Measurements from ENCODE around the gene METTL26. TPM values are rescaled to one million over a fixed set of nuclear protein-coding genes. Genes with fewer than 3 reads are reported as not detected.

METTL26 gene
- polyA plus RNA-seq, 4 donors = 44.5 to 67.1 (median 45.4) TPM

DNA sequence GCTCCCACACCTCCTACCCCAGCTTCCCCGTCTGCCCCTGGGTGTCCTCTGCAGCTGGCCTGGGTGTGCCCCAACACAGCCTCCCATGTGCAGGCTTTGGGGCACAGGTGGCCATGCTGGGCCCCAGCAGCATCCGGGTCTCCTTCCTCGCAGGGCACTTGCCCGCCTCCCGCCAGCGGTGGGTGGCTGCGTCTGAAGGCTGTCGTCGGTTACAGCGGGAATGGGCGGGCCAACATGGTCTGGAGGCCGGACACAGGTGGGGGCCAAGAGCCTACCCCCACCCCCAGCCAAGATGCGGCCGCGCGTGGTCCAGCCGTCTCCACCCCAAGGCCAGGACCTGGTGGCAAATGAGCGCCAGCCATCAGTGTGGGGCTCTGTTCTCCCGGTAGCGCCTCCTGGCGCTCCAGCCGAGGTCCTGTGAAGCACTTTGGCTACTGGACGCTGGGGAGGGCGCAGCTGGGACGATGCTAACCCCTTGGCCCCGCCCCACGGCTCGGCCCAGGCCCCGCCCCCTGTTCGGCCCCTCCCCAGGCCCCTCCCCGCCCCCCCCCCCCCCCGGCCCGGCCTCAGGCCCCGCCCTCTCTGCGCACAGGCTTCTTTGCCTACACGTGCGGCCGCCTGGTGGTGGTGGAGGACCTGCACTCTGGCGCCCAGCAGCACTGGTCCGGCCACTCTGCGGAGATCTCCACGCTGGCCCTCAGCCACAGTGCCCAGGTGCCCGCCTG is 24.5 kb upstream of the METTL26 start:
- peak in 1 of 4 donors; percentile 44 for DNase-seq (ENCODE audit: low read depth in 4 of 4, low spot score in 3 of 4)

DNA sequence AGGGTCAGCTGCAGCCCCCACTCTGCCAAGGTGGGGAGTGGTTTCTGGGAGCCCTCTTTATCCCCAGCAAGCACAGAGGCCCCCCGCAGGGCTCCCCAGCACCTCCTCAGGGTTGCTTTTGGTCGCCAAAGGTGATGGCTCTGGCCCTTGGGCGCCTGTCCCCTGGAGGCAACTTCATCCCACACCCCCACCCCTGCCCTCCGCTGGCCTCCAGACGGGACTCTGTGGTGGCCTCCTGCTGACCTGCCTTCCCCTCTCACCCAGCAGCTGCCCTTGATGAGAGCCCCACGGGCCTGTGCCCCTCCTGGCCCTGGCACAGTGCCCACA is 24.0 kb upstream of the METTL26 start:
- no peak for DNase-seq (ENCODE audit: low read depth in 4 of 4, low spot score in 3 of 4)

- DNase-seq (ENCODE audit: low read depth in 4 of 4, low spot score in 3 of 4) = no peak
Measured at GRCh38 chr16:659618-660017, 23.5 kb upstream of the METTL26 start.

GRCh38 chr16:658679-659571 is 22.8 kb upstream of the METTL26 start:
- DNase-seq (ENCODE audit: low read depth in 4 of 4, low spot score in 3 of 4) = no peak

DNA sequence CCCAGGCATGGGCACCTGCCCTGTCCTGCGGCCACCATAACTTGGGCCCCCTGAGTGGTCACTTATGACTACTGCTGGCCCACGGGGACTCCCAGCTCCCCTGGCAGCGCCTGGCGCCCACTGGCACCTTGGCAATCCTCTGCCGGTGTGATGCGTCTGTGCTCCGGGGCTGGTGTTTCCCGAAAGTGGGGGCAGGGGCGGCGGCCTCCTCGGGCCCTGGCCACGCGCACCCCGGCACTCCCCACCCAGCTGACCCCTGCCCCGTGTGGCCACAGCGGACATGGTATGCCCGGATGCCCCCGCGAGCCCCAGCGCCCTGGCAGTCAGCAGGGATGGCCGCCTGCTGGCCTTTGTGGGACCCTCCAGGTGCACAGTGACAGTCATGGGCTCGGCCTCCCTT is 21.4 kb upstream of the METTL26 start:
- no peak for DNase-seq (ENCODE audit: low read depth in 4 of 4, low spot score in 3 of 4)

DNA sequence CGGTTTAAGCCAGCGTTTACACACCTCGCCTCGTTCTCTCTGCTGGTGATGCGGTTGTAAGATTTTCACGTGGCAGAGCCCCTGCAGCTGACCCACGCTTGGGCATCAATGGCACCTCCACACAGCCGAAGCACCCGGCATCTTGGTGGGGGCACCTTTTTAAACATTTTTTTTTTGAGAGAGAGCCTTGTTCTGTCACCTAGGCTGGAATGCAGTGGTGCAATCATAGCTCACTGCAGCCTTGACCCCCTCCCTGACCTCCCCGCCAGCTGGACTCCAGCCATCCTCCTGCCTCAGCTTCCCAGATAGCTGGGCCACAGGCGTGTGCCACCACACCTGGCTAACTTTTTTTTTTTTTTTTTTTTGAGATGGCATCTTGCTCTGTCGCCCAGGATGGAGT is 17.9 kb upstream of the METTL26 start:
- no peak for DNase-seq (ENCODE audit: low read depth in 4 of 4, low spot score in 3 of 4)

GRCh38 chr16:652454-653305 is 16.6 kb upstream of the METTL26 start:
- no peak for DNase-seq (ENCODE audit: low read depth in 4 of 4, low spot score in 3 of 4)

- no peak for DNase-seq (ENCODE audit: low read depth in 4 of 4, low spot score in 3 of 4)
Measured at GRCh38 chr16:651844-652243, 15.7 kb upstream of the METTL26 start.

DNA sequence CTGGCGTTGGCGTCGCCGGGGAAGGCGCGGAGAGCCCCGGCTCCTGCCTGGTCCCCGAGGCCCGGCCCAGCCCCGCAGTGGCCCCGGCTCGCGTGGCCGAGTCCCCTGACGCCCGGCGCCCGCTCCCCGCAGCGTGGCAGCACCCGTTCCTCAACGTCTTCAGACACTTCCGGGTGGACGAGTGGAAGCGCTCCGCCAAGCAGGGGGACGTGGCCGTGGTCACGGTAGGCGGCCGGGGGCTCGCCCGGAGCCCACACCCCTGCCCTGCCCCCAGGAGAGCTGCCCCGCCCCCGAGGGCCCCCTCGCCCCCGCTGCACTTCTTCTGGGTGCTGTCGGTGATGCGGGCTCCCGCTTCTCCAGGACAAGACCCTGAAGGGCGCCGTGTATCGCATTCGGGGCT is 13.5 kb upstream of the METTL26 start:
- no peak for DNase-seq (ENCODE audit: low read depth in 4 of 4, low spot score in 3 of 4)

GRCh38 chr16:648781-649589 is 12.9 kb upstream of the METTL26 start, which contains the start of gene WDR90:
TSS of gene WDR90 (plus strand) at chr16:649365. CDS start at chr16:649417, 52 bp downstream.
- peak; percentile 68 to 82 (median 78) for DNase-seq (ENCODE audit: low read depth in 4 of 4, low spot score in 3 of 4)

- DNase-seq (ENCODE audit: low read depth in 4 of 4, low spot score in 3 of 4) = no peak
Measured at GRCh38 chr16:648071-648780, 12.1 kb upstream of the METTL26 start.

- no peak for DNase-seq (ENCODE audit: low read depth in 4 of 4, low spot score in 3 of 4)
Measured at GRCh38 chr16:647173-647902, 11.2 kb upstream of the METTL26 start.

GRCh38 chr16:646679-647172 is 10.6 kb upstream of the METTL26 start:
- no peak for DNase-seq (ENCODE audit: low read depth in 4 of 4, low spot score in 3 of 4)

- DNase-seq (ENCODE audit: low read depth in 4 of 4, low spot score in 3 of 4) = no peak
Measured at GRCh38 chr16:645852-646678, 10.0 kb upstream of the METTL26 start.

DNA sequence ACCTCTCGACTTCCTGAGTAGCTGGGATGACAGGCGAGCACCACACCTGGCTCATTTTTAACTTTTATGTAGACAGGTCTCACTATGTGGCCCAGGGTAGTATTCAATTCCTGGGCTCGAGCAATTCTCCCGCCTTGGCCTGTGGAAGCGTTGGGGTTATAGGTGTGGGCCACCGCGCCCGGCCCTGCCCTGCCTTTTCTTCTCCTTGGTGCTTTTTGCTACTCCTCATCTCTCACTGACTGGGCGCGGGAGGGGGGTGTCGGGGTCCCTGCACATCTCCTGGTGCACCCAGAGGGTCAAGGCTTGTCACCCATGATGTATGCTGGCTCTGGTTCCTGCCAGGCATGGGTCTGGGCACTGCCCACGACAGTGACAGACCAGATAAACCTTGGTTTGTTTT is 8.5 kb upstream of the METTL26 start:
- no peak for DNase-seq (ENCODE audit: low read depth in 4 of 4, low spot score in 3 of 4)

DNA sequence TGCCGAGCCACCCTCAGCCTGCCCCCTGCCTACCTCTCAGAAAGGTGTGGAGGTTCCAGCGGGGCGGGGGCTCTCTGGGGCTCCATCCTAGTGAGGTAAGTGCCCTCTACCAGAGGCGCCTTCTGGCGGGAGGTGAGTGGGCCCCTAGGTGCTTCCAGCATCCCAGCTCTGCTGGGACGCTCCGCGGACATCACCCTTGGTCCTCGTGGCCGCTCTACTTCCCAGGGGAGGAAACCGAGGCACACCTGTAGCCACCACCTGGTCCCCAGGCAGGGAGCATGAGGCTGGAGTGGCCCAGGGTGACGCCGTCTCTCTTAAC is 6.9 kb upstream of the METTL26 start:
- DNase-seq (ENCODE audit: low read depth in 4 of 4, low spot score in 3 of 4) = no peak

GRCh38 chr16:642189-643049 is 6.3 kb upstream of the METTL26 start:
- no peak for DNase-seq (ENCODE audit: low read depth in 4 of 4, low spot score in 3 of 4)

All from left renal pelvis (tissue), 4 donors.